GM21447 (cell line): ENCODE measurements around the gene BARX2.

ENCODE experiments used
- ATAC-seq: cut with Tn5 transposase; IDR thresholded peaks from one replicate; pipeline ENCODE4 v1.9.1; 2021; ENCODE audit not compliant: unreplicated experiment

The BARX2 gene

DNA sequence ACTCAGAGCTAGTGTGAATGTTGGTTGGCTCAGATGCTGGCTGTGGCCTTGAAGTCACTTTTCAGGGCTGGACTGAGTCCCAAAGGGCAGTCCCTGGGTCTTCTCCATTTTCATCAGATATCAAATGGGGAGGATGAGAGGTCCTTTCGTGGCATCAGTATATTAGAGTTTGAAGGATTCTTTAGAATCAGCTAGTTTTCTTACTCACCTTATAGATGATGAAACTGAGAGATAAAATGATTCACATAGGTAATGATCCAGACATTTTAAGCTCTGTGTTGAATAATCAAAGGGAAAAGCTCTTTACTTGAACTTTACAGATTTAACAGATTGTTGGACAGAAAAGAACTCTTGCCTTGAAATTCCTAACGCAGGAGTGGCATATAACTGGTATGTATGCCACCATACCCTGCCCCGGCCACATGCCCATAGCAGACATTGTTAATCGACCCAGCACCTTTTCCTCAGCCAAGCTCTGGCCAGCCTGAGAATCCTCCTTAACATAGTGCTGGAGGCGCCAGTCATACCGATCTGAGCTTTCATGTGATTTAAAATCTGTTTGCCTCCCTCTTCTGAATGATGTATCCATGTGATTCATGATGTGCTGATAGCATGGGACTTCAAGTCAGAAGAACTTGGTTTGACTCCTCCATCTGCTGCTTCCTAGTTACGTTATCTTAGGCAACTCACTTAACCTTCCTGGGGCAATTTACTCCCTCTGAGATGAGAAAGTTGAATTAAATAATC, 60.0 kb downstream of the BARX2 start:
- ATAC-seq: no peak

GRCh38 chr11:129436573-129436972, 60.9 kb downstream of the BARX2 start:
- ATAC-seq: no peak

GRCh38 chr11:129440028-129440713, 64.5 kb downstream of the BARX2 start:
- ATAC-seq: no peak

- no peak for ATAC-seq
These were observed 66.5 kb downstream of the BARX2 start for GRCh38 chr11:129442171-129442570.

DNA sequence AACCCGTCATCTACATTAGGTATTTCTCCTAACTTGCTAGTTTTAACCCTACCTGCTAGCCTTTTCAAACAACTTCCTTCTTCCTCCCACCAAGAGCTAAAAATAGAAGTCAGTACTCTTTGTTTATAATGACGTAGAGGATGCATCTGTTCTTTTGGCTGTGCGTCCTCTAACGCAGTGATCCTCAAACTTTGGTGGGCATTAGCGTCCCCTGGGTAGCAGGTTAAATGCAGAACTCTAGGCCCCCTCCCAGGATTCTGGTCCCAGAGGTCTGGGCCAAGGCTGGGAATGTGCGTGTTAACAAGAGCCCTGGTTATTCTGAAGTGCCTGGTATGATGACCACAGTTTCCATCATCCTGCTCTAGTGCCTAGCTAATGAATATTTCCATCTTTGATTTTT, 67.6 kb downstream of the BARX2 start:
- no peak for ATAC-seq

DNA sequence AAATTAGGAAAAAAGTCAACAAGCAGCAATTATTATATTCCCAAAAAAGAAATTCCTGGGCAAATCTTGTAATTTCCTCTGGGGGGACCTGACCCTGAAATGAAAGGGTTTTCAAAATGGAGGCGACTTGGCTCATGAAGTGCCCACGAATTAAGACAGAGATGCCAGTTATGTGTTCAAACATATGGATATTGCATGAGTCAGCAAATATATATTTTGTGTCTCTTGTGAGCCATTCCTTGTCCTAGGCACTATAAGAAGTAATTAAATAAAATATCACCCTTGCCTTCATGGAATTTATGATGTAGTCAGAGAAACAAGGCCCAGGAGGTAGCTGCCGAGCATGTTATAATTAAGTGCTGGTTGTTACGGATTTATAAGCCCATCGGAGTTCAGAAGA, 68.6 kb downstream of the BARX2 start:
- no peak for ATAC-seq

- no peak for ATAC-seq
These were observed 69.6 kb downstream of the BARX2 start for GRCh38 chr11:129445226-129445625.

DNA sequence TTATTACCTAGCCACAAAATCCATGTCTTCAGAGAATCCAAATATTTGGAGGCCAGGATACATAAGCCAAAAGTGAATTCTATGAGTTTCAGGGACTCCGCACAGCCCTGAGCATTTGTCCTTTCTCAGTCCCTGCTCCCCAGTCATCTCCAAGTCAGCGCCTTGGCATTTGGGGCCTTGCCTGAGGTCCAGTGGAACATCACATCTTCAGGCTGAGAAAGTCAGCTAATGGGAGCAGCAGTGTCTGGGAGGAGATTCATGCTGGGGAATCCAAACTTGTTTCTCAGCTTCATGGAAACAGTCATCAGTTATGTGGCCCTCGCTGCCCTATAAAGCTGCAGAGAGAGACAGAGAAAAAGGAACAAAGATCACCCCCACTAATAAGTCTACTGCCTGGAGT, 70.9 kb downstream of the BARX2 start:
- no peak for ATAC-seq

DNA sequence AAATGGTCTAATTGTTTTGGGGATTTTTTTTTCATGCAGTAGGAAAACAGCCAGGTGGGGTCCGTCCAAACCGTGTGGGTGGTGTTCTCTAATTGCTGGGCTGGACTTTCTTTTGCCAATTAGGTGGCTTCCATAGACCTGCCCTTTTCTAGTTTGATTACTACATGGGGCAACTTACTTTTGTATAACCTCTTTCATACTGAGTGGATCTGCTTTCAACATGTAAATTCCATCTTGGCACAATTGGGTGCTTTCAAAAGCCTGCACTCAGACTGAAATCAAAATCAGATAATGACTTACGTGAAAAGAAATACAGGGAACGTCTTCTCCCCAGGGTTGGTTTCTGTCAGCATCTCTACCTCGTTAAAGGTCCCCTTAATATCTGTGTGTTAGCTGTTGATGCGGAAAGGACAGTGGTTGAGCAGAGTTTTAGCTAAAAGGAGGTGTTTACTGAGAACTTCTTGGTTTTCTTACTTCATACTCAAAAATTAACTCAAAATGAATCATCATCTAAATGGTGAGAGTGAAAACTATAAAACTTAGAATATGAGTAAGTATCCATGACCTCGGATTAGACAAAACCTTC, 72.1 kb downstream of the BARX2 start:
- ATAC-seq: no peak

GRCh38 chr11:129451524-129451923, 75.9 kb downstream of the BARX2 start:
- ATAC-seq: no peak

GRCh38 chr11:129453293-129453721, 77.7 kb downstream of the BARX2 start:
- ATAC-seq: no peak

GRCh38 chr11:129455101-129455500, 79.5 kb downstream of the BARX2 start:
- ATAC-seq: no peak

DNA sequence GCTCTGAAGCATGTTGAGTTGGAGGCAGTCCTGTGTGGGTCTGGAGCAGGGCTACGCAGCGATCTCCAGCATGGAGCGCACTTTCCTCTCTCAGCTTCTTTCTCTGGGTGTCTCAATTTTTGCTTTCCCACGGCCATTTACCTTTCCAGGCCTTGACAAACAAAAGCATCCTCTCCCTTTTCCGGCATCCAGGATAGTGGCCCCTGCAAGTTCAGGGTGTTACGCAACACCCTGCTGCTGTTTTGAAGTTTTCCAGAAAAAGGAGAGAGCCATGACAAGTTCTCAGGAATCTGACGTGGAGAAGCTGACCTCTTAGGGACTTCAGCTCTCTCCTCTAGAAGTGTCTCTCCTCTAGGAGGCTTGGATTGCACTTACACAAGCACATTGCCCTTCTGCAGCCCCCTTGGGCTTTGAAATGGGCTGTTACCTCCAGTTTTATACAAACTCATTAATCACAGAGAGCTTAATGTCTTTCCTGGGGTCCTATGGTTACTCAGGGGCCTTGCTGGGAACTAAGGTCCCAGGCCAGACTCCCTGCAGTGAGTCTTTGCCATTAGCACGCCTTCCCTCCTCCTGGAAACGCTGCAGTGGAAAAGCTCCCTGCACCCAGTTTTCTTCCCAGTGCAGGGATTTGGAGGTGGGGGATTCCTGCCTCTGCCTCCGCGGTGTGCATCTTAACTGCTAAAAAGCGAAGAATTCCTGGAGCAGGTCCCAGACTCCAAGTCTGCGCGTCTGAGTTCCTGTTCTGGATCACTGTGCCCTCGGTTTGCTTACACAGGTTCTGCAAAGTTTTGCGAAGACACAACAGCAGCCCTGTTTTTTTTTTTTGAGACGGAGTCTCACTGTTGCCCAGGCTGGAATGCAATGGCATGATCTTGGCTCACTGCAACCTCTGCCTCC, 80.4 kb downstream of the BARX2 start:
- no peak for ATAC-seq

DNA sequence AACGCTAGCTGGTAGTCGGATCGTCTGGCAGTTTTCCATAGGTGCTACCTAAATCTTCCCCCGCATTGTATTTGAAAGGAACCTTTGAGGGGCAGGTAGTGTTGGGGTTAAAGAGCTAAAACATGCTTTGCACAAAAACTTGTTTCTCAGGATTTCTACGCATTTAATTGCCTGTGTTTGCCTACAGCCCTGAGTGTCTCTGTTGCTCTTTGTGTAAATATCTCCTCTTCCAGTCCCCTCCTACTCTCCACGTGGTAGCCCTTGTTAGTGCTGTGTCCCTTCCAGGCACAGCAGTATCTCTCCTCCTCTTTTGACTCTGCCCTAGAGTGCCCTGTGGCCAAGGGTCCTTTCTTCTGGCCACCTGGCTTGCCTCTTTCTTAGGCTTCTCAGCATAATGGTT, 81.7 kb downstream of the BARX2 start:
- ATAC-seq: no peak

DNA sequence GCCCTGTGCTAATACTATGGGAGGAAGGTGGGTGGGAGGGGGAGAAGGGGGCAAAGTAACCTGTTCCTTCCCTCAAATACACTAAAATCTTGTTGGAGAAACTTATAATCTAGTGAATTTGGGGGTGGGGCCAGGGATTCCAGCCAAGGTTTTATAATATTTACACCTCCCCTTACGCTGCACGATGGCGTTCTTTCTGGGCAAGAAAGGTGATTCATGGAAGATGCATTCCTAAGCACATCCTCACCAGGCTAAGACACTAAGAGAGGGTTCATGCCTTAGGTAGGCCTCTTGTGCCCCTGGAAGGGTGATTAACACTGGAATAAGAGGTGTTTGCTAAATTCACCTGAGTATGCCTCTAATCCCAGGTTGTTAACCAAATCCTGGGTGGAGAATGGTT, 82.6 kb downstream of the BARX2 start:
- ATAC-seq: no peak

- ATAC-seq: no peak
These were observed 83.3 kb downstream of the BARX2 start for GRCh38 chr11:129458756-129459535.

DNA sequence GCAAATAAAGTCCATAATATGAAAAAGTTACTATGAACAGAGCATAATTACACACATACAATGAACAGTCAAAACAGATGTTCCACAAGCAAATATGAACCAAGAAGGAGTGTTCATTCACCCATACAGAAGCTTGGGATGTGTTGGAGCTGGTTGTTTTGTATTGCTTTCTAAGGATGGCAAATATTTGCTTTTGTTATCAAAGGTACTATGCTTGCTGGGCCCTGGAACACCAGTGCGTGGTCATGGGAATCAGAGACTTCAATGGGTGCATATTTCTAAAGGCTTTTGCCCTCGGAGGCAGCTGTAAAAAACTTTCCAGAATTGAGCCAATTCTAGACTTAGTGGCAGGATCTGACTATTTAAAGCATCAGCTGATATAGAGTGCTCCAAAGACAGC, 85.1 kb downstream of the BARX2 start:
- ATAC-seq: no peak

- no peak for ATAC-seq
These were observed 108.4 kb downstream of the BARX2 start for GRCh38 chr11:129484068-129484467.

GRCh38 chr11:129489249-129489648, 113.6 kb downstream of the BARX2 start:
- no peak for ATAC-seq

- ATAC-seq: no peak
These were observed 114.4 kb downstream of the BARX2 start for GRCh38 chr11:129490004-129490403.
